ENCODE measurements around the gene TFR2. TPM values are rescaled to one million over a fixed set of nuclear protein-coding genes. Genes with fewer than 3 reads are reported as not detected.

TFR2 gene
- total RNA-seq, 1 donor from 2014 or later, result 5.9 TPM

DNA sequence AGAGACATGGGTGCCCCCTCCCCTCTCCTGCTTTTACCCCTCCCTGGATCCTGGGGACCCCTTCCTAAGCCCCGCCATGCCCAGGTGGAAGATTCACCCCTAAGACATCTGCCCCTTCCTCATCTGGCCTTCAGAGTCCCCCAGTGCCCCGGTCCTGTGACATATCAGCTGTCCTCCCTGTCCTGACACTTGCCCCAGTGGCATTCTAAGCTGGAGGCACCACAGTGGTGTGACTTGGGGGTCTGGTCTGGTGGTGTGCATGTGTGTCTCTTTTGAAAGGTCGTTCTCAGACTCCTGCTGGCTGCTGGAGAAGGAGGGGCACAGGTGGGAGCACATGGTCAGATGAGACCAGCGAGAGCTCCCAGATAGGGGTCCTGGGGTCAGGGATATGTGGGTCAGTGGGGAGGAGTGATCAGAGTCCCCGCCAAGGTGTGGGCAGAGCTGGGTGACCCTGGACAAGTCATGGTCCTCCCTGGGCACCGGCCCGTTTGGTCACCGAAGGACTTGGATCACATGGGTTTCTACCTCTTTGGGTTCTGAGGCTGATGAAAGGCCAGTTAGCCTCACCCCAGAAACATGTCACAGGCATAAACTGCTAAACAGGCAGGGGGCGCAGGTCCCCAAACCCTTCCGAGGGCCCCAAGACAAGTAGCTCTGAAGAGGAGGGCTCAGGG is 645 bp upstream of the TFR2 start:
- TF ChIP-seq, protein P1, sequence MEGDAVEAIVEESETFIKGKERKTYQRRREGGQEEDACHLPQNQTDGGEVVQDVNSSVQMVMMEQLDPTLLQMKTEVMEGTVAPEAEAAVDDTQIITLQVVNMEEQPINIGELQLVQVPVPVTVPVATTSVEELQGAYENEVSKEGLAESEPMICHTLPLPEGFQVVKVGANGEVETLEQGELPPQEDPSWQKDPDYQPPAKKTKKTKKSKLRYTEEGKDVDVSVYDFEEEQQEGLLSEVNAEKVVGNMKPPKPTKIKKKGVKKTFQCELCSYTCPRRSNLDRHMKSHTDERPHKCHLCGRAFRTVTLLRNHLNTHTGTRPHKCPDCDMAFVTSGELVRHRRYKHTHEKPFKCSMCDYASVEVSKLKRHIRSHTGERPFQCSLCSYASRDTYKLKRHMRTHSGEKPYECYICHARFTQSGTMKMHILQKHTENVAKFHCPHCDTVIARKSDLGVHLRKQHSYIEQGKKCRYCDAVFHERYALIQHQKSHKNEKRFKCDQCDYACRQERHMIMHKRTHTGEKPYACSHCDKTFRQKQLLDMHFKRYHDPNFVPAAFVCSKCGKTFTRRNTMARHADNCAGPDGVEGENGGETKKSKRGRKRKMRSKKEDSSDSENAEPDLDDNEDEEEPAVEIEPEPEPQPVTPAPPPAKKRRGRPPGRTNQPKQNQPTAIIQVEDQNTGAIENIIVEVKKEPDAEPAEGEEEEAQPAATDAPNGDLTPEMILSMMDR (conservative IDR thresholded peaks at IDR 0.05; ENCODE audit: low read depth, low read length), result no peak
- no peak for DNase-seq (ENCODE audit: low read depth)
- no peak overlapping the region for H3K4me3 ChIP-seq (ENCODE audit: low read depth, low read length)

DNA sequence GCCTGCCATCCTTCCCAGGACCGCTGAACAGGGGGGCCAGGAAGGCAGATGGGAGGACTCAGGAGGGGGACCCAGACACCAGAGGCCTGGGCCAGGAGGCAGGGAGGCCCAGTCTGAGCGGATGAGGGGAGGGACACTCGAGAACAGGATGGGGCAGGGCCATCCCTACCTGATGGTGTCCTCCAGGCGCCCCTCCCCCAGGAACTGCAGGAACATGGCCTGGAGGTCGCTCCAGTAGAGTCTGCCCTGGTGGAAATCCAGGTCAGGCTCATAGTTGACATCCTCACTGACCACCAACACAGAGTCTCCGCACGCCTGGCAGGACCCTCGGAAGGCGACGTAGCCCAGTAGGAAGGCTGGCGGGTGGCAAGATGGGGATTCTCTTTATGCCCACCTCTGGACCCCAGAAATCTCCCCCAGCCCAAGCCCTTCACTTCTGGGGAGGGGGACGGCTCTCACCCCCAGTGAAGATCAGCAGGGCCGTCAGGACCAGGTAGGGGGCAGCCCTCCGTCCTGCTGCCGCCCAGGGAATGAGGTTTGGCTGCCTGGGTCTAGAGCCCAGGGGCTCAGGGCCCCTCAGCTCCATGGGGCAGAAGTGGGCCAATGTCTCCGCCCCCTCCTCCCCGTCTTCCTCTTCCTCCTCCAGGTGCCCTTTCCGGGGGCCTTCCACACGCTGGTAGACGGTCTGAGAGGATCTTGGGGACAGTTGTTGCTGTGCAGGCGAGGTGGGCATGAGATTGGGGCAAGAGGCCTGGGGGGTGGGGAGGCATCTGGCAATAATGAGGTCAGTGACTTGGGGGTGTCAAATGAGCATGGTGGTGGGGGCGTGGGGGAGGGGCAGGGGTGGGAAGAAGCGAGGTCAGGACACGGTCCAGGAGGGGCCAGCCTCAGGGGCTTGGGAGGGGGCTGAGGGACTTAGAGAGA is 573 bp downstream of the TFR2 start:
- TF ChIP-seq, protein P1 (conservative IDR thresholded peaks at IDR 0.05; ENCODE audit: low read depth, low read length), result no peak
- H3K4me3 ChIP-seq (ENCODE audit: low read depth, low read length), result no peak overlapping the region
- DNase-seq (ENCODE audit: low read depth), result no peak

DNA sequence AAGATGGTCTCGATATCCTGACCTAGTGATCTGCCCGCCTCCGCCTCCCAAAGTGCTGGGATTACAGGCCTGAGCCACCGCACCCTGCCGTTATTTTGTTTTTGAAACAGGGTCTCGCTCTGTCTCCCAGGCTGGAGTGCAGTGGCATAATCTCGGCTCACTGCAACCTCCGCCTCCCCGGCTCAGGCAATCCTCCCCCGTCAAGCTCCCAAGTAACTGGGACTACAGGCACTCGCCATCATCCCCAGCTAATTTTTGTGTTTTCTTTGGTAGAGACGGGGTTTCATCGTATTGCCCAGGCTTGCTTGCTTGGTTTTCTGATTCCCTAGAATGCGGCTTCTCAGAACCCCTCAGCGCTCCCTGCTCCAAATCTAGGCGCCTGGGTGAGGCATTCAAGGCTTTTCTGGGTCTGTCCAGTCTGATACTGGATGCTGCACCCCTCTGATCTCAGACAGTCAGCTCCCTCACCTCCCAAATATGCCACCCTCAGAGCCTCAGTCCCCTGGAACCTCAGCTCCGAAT is 1.3 kb downstream of the TFR2 start:
- DNase-seq (ENCODE audit: low read depth), result no peak
- H3K4me3 ChIP-seq (ENCODE audit: low read depth, low read length), result no peak overlapping the region
- TF ChIP-seq, protein P1 (conservative IDR thresholded peaks at IDR 0.05; ENCODE audit: low read depth, low read length), result no peak

DNA sequence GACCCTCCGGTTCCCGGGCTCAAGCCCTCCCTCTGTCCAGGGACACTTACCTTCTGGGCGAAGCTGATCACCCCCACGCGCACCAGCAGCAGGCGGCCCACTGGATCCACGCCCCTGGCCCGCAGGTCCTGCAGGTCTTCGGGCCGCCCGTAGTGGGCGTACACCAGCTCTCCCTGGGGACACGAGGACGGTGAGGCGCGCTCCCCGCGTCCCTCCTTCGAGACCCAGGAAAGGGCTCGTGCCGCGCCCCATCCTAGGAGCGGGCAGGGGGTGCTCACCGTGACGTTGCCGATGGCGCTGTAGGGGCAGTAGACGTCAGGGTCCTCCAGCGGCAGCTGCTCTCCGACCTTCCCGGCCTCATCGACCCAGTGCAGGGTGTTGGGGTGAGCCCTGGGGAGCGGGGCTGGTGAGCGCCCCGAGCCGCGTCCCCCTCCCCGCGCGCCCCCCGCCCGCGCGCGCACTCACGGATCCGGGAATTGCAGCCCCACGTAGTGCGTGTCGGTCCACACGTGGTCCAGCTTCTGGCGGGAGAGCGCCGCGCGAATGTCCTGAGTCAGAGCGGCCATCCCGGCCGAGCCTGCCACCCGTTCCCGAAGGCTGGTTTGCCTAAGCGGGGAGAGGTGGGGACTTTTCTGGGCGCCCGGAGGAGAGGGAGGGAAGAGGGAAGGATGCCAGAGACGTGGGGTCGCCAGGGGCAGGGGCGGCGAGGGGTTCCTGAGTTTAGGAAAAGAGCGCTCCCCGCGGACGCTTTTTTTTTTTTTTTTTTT is 8.2 kb downstream of the TFR2 start:
- peak overlapping the region; percentile 34 for H3K4me3 ChIP-seq (ENCODE audit: low read depth, low read length)
- DNase-seq (ENCODE audit: low read depth), result no peak

DNA sequence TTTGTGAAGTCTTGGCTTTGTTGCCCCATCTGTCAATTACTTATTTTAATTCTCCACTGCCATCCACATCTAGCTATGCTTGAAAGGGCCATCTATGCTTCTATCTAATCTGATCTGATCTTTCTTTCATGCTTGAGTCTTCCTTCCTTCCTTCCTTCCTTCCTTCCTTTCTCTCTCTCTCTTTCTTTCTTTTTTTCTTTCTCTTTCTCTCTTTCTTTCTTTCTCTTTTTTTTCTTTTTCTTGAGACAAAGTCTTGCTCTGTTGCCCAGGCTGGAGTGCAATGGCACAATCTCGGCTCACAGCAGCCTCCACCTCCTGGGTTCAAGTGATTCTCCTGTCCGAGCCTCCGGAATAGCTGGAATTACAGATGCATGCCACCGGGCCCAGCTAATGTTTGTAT is 11.3 kb downstream of the TFR2 start:
- DNase-seq (ENCODE audit: low read depth), result no peak
- no peak overlapping the region for H3K4me3 ChIP-seq (ENCODE audit: low read depth, low read length)
- TF ChIP-seq, protein P1 (conservative IDR thresholded peaks at IDR 0.05; ENCODE audit: low read depth, low read length), result no peak

More for the DNA sequence above, 8.2 kb downstream of the TFR2 start:
- TF ChIP-seq, protein P1 (conservative IDR thresholded peaks at IDR 0.05; ENCODE audit: low read depth, low read length), result peak; percentile 27

DNA sequence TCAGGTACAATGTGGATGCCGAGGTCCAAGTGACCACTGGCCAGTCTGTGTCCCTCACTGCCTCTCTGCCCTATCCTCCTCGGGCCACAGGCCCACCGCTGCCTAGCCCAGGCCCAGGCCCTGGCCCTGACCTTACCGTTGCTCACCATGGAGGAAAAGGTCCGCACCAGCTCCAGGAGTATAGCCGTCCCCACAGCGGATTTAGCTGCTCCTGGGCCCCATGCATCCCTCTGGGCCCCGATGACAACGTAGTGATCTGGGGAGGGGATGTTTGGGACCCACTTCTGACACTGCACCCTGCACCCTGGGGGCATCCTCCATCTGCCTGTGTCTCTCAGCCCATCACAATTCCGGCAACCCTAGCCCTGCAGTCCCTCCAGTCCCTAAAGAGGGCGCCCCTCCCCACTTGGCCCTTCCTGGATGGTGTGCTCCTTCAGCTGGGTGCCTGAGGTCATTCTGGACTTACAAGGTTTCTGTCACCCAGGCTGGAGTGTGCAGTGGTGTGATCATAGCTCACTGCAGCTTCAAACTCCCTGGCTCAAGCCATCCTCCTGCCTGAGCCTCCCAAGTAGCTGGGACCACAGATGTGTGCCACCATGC is 12.1 kb downstream of the TFR2 start:
- TF ChIP-seq, protein P1 (conservative IDR thresholded peaks at IDR 0.05; ENCODE audit: low read depth, low read length), result peak; percentile 45
- DNase-seq (ENCODE audit: low read depth), result no peak

More for the DNA sequence above, 12.1 kb downstream of the TFR2 start:
- no peak overlapping the region for H3K4me3 ChIP-seq (ENCODE audit: low read depth, low read length)

Measured in epithelial cell of proximal tubule (primary cell).